ENCODE data around the gene HDAC4. TPM values are rescaled to one million over a fixed set of nuclear protein-coding genes. Genes with fewer than 3 reads are reported as not detected.
A peak's percentile ranks its signal among the peaks of the same experiment; 100 is the strongest.

HDAC4 gene
- total and polyA plus RNA-seq, 3 experiments from 2014 or later: 8.3 to 28.8 (median 24.0) TPM

DNA sequence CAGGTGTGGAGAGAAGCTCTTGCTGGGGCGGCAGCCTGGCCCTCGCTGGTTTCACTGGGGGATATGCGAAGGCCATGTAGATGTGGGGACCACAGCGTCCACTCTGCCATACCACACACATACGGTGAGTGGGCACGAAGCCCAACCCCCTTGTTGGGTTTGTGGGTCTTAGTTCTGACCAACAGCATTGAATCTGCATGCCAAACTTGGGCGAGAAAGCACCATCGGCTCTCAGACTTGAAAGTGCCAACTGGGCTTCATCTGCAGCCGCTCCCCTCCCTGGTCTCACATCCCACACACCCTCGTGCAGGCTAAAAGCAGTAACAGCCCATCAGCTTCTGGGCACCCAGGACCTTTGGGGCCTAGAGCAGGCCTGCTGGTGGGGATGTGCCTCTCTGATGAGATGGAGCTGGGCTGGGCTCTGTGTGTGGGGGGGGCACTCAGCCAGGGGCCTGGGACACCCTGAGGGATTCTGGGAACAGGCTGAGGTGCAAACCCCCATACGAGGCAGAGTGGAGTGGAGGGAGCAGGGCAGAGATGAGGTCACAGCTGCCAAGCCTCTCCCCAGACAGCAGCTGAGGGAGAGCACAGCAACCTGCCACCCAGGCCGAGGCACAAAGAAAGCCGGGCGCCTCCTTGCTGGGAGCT, 288.6 kb downstream of the HDAC4 start:
- H3K4me1 Mint-ChIP-seq: peaks cover 0 to 5% (median 3%) of the 10 kb centered on the region in 3 donors
- no peak overlapping the region for H3K4me3 Mint-ChIP-seq
- Histone ChIP-seq H3K4me3 (ENCODE audit: low read length) (no peak overlapping the region), H3K9me3 (ENCODE audit: low read length) (no peaks in the 10 kb centered on the region), H3K36me3 (ENCODE audit: insufficient read depth, low read length) (peaks cover 9% of the 10 kb centered on the region), H3K27ac (ENCODE audit: low read depth, low read length) (no peak overlapping the region), H3K4me1 (ENCODE audit: insufficient read depth, low read length) (no peaks in the 10 kb centered on the region), H3K27me3 (ENCODE audit: insufficient read depth, low read length, poor library complexity, severe bottlenecking) (no peaks in the 10 kb centered on the region)
- H3K36me3 Mint-ChIP-seq: peaks cover 0 to 65% (median 6%) of the 10 kb centered on the region in 3 donors
- ChIA-PET CTCF (no interaction called here), POLR2A (interaction anchor here (0.6 kb wide), 1 partner anchor 23 kb away, joined by 3 read pairs; no protein-coding TSS in a partner anchor)
- H3K27ac Mint-ChIP-seq: no peak overlapping the region
- DNase-seq: no peak
- H3K9me3 Mint-ChIP-seq: no peaks in the 10 kb centered on the region
- H3K27me3 Mint-ChIP-seq: peaks cover 0 to 1% of the 10 kb centered on the region in 2 donors

DNA sequence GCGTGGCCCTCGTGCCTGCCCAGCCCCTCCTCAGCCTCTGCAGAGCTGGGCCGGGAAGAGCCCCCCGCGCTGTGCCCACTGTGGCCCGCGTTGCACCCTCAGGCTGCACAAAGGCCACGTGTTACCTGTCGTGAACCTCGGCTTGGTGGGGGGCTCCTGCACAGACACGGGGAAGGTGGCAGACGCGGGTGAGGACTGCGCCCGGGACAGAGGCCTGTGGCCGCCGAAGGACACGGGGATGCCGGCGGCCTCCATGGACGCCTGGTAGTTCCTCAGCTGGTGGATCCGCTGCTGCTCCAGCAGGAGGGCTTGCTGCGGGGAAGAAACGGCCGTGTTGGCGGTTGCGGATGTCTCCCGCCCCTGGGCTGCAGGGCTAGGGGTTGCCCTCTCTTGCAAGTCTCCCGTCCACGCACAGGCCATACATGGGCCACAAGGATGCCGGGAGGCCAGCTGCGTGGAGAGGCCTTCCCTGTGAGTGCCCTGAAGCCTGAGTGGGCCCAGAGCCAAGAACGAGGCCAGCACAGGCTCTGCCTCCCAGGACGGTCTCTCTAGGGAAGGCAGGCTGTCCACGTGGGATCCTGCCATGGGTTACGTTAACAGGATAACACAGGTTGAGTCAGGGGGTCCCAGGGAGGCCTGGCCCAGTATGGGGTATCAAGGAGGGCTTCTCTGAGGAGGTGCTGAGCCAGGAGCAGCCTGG, 289.3 kb downstream of the HDAC4 start:
- ChIA-PET CTCF (no interaction called here), POLR2A (interaction anchor here (0.6 kb wide), 1 partner anchor 22 kb away, joined by 3 read pairs; no protein-coding TSS in a partner anchor)
- H3K36me3 ChIP-seq (ENCODE audit: insufficient read depth, low read length): peaks cover 9% of the 10 kb centered on the region
- H3K27me3 Mint-ChIP-seq: peaks cover 0 to 1% of the 10 kb centered on the region in 2 donors
- no peaks in the 10 kb centered on the region for H3K9me3 Mint-ChIP-seq
- no peak overlapping the region for H3K4me3 ChIP-seq (ENCODE audit: low read length)
- no peaks in the 10 kb centered on the region for H3K4me1 Mint-ChIP-seq
- H3K27me3 ChIP-seq (ENCODE audit: insufficient read depth, low read length, poor library complexity, severe bottlenecking): no peaks in the 10 kb centered on the region
- H3K27ac ChIP-seq (ENCODE audit: low read depth, low read length): no peak overlapping the region
- no peak overlapping the region for H3K27ac Mint-ChIP-seq
- DNase-seq: no peak
- H3K4me3 Mint-ChIP-seq: no peak overlapping the region
- peaks cover 0 to 70% (median 6%) of the 10 kb centered on the region in 3 donors for H3K36me3 Mint-ChIP-seq
- H3K9me3 ChIP-seq (ENCODE audit: low read length): no peaks in the 10 kb centered on the region
- H3K4me1 ChIP-seq (ENCODE audit: insufficient read depth, low read length): no peaks in the 10 kb centered on the region

DNA sequence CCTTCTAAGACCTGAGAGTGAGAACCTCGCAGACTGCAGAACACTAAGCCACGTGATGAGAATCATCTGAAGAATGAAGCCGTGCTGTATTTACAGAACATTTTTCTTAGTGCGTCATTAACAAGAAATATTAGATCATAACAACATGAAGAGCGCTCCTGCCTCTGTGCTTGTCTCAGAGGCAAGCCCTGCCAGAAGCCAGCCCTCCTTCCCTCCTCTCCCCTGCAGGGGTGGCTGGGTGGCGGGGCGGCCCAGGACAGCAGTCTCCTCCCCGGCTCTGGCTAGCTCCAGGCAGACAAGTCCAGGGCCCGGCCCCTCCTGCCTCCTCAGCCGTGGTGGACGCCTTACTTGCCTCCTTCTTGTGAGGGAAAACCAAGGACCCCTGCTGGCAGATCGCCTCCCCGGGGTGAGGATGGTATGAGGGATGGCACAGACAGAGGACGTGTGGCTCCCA, 290.2 kb downstream of the HDAC4 start:
- no peak overlapping the region for H3K27ac Mint-ChIP-seq
- no peaks in the 10 kb centered on the region for H3K27me3 ChIP-seq (ENCODE audit: insufficient read depth, low read length, poor library complexity, severe bottlenecking)
- H3K4me3 Mint-ChIP-seq: no peak overlapping the region
- no peaks in the 10 kb centered on the region for H3K4me1 Mint-ChIP-seq
- H3K27ac ChIP-seq (ENCODE audit: low read depth, low read length): no peak overlapping the region
- peaks cover 0 to 72% (median 4%) of the 10 kb centered on the region in 3 donors for H3K36me3 Mint-ChIP-seq
- POLR2A ChIA-PET: no interaction called here
- H3K9me3 Mint-ChIP-seq: no peaks in the 10 kb centered on the region
- peaks cover 0 to 1% of the 10 kb centered on the region in 2 donors for H3K27me3 Mint-ChIP-seq
- no peak overlapping the region for H3K4me3 ChIP-seq (ENCODE audit: low read length)
- H3K36me3 ChIP-seq (ENCODE audit: insufficient read depth, low read length): peaks cover 9% of the 10 kb centered on the region
- CTCF ChIA-PET: no interaction called here
- H3K4me1 ChIP-seq (ENCODE audit: insufficient read depth, low read length): no peaks in the 10 kb centered on the region
- H3K9me3 ChIP-seq (ENCODE audit: low read length): no peaks in the 10 kb centered on the region
- no peak for DNase-seq

DNA sequence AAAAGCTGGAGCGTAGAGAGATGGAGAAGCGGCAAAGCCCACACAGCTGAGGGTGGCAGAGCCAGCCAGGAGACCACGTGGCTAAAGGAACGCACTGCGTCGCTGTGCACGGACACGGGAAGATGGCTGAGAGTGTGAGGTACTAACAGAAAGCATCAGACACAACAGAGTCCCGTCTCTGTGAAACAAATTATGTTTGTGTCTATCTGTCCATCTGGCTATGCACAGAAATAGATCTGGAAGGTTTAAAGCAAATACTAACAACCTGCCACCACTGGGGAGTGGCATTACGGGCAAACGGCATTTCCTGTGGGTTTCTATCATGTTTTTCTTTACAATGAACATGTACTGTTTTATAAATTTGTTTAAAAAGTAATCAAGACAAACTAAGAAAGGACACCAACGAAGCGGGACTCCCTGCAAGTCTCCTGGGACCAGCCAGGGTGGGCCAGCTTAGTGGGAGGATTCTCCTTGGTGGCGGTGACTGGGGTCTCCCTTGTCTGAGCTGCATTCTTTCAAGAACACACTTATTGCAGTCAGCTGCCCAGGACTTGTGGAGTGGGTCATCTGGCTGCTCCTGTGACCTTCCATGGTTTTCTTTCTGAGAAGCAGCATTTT, 290.8 kb downstream of the HDAC4 start:
- ChIA-PET POLR2A (no interaction called here), CTCF (no interaction called here)
- Histone ChIP-seq H3K27me3 (ENCODE audit: insufficient read depth, low read length, poor library complexity, severe bottlenecking) (no peaks in the 10 kb centered on the region), H3K4me1 (ENCODE audit: insufficient read depth, low read length) (no peaks in the 10 kb centered on the region), H3K36me3 (ENCODE audit: insufficient read depth, low read length) (peaks cover 9% of the 10 kb centered on the region), H3K9me3 (ENCODE audit: low read length) (no peaks in the 10 kb centered on the region), H3K4me3 (ENCODE audit: low read length) (no peak overlapping the region), H3K27ac (ENCODE audit: low read depth, low read length) (no peak overlapping the region)
- peak overlapping the region in 2 of 8 donors; percentile 17 to 88 for H3K27ac Mint-ChIP-seq
- DNase-seq: no peak
- no peaks in the 10 kb centered on the region for H3K4me1 Mint-ChIP-seq
- peaks cover 0 to 1% of the 10 kb centered on the region in 2 donors for H3K27me3 Mint-ChIP-seq
- no peak overlapping the region for H3K4me3 Mint-ChIP-seq
- H3K36me3 Mint-ChIP-seq: peaks cover 0 to 75% (median 4%) of the 10 kb centered on the region in 3 donors
- H3K9me3 Mint-ChIP-seq: no peaks in the 10 kb centered on the region

DNA sequence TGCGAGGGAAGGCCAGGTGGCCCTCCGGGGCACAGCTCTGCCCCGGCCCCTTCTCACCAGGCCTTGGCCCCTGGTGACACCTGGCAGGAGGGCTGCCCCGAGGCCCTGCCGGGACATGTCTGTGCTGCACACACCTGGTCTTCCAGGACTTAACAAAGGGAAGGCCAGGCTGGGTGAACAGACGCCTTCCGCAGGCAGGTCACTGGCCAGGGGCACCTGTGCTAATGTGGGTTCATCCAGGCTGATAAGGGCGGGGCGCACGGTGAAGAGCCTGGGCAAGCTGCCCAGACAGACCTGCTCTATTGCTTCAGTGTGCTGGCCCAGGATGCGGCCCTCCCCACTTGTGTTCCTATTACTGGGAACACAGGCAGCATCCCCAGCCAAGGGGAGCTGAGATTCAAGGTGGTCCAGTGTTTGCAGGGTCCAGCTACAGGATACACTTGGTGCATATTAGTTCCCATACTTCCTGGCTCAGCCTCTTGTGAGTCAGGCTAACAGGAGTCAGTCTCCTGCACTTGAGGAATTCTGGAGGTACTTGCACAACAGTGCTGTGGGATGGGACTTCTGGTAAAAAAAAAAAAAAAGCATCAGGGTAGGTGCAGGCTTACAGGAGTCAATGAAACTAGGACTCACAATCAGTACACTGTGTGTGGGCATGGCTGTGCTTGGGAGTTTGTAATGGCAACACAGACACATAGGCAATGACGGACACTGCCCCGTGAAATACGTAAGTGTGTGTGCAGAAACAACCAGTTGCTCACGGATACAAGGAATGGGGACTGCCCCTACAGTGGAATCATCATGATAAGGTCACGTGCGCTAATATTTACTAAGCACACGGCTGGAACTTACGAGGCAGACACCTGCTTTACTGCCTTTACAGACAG, 291.5 kb downstream of the HDAC4 start:
- H3K4me1 Mint-ChIP-seq: no peaks in the 10 kb centered on the region
- peak overlapping the region in 1 of 8 donors; percentile 88 for H3K27ac Mint-ChIP-seq
- H3K27ac ChIP-seq (ENCODE audit: low read depth, low read length): no peak overlapping the region
- CTCF ChIA-PET: no interaction called here
- no peaks in the 10 kb centered on the region for H3K9me3 ChIP-seq (ENCODE audit: low read length)
- peaks cover 0 to 1% of the 10 kb centered on the region in 2 donors for H3K27me3 Mint-ChIP-seq
- no peak for DNase-seq
- H3K36me3 Mint-ChIP-seq: peaks cover 0 to 77% (median 8%) of the 10 kb centered on the region in 3 donors
- POLR2A ChIA-PET: no interaction called here
- H3K27me3 ChIP-seq (ENCODE audit: insufficient read depth, low read length, poor library complexity, severe bottlenecking): no peaks in the 10 kb centered on the region
- H3K4me3 Mint-ChIP-seq: no peak overlapping the region
- H3K36me3 ChIP-seq (ENCODE audit: insufficient read depth, low read length): peaks cover 9% of the 10 kb centered on the region
- no peaks in the 10 kb centered on the region for H3K9me3 Mint-ChIP-seq
- H3K4me1 ChIP-seq (ENCODE audit: insufficient read depth, low read length): no peaks in the 10 kb centered on the region
- H3K4me3 ChIP-seq (ENCODE audit: low read length): no peak overlapping the region

DNA sequence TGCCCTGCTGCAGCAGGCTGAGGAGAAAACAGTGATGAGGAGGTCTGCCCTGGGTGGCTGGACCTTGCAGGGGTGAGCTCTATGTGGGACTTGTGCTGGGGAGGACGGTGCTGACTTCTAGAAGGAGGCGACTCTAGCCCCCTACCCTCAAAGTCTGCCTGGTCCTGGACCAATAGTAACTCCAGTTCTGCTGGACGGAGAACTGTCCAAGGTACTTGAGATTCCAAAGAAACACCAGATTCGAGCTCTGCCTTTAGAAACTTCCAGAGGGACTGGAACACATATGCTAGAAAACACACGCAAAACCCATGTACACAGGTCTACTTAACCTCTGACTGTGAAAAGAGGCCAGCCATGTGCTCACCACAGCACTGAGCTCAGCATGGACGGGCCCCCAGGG, 292.4 kb downstream of the HDAC4 start:
- Histone ChIP-seq H3K27me3 (ENCODE audit: insufficient read depth, low read length, poor library complexity, severe bottlenecking) (no peaks in the 10 kb centered on the region), H3K27ac (ENCODE audit: low read depth, low read length) (no peak overlapping the region), H3K4me1 (ENCODE audit: insufficient read depth, low read length) (no peaks in the 10 kb centered on the region), H3K9me3 (ENCODE audit: low read length) (no peaks in the 10 kb centered on the region), H3K4me3 (ENCODE audit: low read length) (no peak overlapping the region), H3K36me3 (ENCODE audit: insufficient read depth, low read length) (peaks cover 9% of the 10 kb centered on the region)
- peaks cover 0 to 81% (median 8%) of the 10 kb centered on the region in 3 donors for H3K36me3 Mint-ChIP-seq
- ChIA-PET CTCF (no interaction called here), POLR2A (no interaction called here)
- H3K27me3 Mint-ChIP-seq: peaks cover 0 to 1% of the 10 kb centered on the region in 2 donors
- no peak overlapping the region for H3K4me3 Mint-ChIP-seq
- DNase-seq: no peak
- no peaks in the 10 kb centered on the region for H3K4me1 Mint-ChIP-seq
- peak overlapping the region in 1 of 8 donors; percentile 41 for H3K27ac Mint-ChIP-seq
- no peaks in the 10 kb centered on the region for H3K9me3 Mint-ChIP-seq

DNA sequence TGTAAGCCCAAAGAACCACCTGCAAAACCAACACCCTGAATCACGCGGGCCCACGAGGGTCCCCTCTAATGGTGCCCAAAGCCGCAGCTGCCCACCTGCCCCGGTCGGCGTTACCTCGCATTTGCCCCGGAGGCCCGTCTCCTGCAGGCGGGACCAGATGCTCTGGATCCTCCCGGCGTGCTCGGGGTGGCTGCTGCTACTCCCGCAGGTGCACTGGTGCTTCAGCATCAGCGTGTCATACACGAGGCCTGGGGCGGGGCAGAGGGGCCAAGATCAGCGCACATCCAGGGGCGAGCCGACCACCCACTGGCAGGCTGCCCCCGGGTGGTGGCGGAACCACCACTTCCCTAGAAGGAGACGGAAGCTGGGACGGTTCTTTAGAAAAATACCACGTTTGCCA, 292.9 kb downstream of the HDAC4 start:
- peaks cover 0 to 1% of the 10 kb centered on the region in 2 donors for H3K27me3 Mint-ChIP-seq
- ChIA-PET CTCF (no interaction called here), POLR2A (no interaction called here)
- peaks cover 0 to 82% (median 8%) of the 10 kb centered on the region in 3 donors for H3K36me3 Mint-ChIP-seq
- Histone ChIP-seq H3K27me3 (ENCODE audit: insufficient read depth, low read length, poor library complexity, severe bottlenecking) (no peaks in the 10 kb centered on the region), H3K4me3 (ENCODE audit: low read length) (no peak overlapping the region), H3K36me3 (ENCODE audit: insufficient read depth, low read length) (peaks cover 9% of the 10 kb centered on the region), H3K4me1 (ENCODE audit: insufficient read depth, low read length) (no peaks in the 10 kb centered on the region), H3K9me3 (ENCODE audit: low read length) (no peaks in the 10 kb centered on the region), H3K27ac (ENCODE audit: low read depth, low read length) (no peak overlapping the region)
- no peaks in the 10 kb centered on the region for H3K9me3 Mint-ChIP-seq
- no peak overlapping the region for H3K27ac Mint-ChIP-seq
- no peak for DNase-seq
- H3K4me3 Mint-ChIP-seq: no peak overlapping the region
- no peaks in the 10 kb centered on the region for H3K4me1 Mint-ChIP-seq
